Measurements from ENCODE around the gene MAP3K5.

Gene MAP3K5

GRCh38 chr6:136511926-136512325, 280.4 kb downstream of the MAP3K5 start:
- DNase-seq (ENCODE audit: low spot score) = no peak

DNA sequence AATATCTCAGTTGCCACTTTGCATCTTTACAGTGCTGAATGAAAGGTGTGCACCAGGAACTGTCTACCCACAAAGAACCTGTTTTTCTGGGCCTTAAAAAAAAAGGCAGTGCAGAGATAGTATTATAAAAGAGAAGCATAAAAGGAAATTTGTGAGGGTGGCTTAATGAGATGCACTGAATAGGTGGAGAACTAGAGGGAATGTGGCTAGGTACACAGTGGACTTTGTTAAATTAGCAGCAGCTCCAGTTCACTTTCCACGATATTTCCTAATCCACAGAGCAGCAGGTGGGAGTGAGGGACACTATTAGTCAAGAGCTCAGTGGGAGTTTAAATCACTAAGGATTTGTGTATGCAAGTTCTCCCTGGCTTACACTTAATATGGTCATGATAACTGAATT, 280.9 kb downstream of the MAP3K5 start:
- peak; percentile 43 for DNase-seq (ENCODE audit: low spot score)

- DNase-seq (ENCODE audit: low spot score) = no peak
These were observed 281.5 kb downstream of the MAP3K5 start for GRCh38 chr6:136510782-136511181.

- no peak for DNase-seq (ENCODE audit: low spot score)
These were observed 282.0 kb downstream of the MAP3K5 start for GRCh38 chr6:136510299-136510698.

GRCh38 chr6:136508725-136509392, 283.4 kb downstream of the MAP3K5 start:
- DNase-seq (ENCODE audit: low spot score) = no peak
